BJ (cell line): Measurements from ENCODE around the gene USP13. TPM values are rescaled to one million over a fixed set of nuclear protein-coding genes. Genes with fewer than 3 reads are reported as not detected.

Experiments
- CTCF ChIA-PET: fragments of 350-600 bp; formaldehyde crosslinking; extraction: SDS; loops from one replicate; lab custom pipeline; 2021; ENCODE audit warnings: antibody characterized with exemption, inconsistent platforms; lab: Yijun Ruan, JAX
- POLR2A ChIA-PET: fragments of 300-600 bp; sonication (Branson Sonifier 250); formaldehyde crosslinking; extraction: SDS; loops from one replicate; lab custom pipeline; 2021; ENCODE audit warnings: antibody characterized with exemption; lab: Charles Lee
- DNase-seq: peaks from one replicate; pipeline ENCODE4 v3.0.0-alpha.2; 2011; ENCODE audit warnings: low read depth
- H3K27me3 ChIP-seq: 2 replicates; pipeline ENCODE4 v1.6.0; 2011; ENCODE audit warnings: low read length; ENCODE audit not compliant: control insufficient read depth, insufficient read depth
- H3K36me3 ChIP-seq: 2 replicates; pipeline ENCODE4 v1.5.1; 2011; ENCODE audit warnings: low read length; ENCODE audit not compliant: control insufficient read depth, insufficient read depth
- H3K4me3 ChIP-seq: 2 replicates; pipeline ENCODE4 v1.5.1; 2011; ENCODE audit warnings: low read depth, mild to moderate bottlenecking, control low read depth, low read length
- polyA plus RNA-seq: library from polyadenylated mRNA; depleted of rRNA; stranded (reverse); fragments of >200 nt; gene quantifications from 2 replicates; pipeline ENCODE4 v1.2.3, GENCODE V29; 2011
- TF ChIP-seq, protein P1 (sequence below): IDR thresholded peaks from 2 replicates; pipeline ENCODE4 v1.5.1; 2011; ENCODE audit warnings: low read depth, mild to moderate bottlenecking, control low read depth, inconsistent platforms, low read length, moderate library complexity; ENCODE audit not compliant: insufficient read depth

Gene USP13
- polyA plus RNA-seq, 1 experiment = 10.5 TPM

DNA sequence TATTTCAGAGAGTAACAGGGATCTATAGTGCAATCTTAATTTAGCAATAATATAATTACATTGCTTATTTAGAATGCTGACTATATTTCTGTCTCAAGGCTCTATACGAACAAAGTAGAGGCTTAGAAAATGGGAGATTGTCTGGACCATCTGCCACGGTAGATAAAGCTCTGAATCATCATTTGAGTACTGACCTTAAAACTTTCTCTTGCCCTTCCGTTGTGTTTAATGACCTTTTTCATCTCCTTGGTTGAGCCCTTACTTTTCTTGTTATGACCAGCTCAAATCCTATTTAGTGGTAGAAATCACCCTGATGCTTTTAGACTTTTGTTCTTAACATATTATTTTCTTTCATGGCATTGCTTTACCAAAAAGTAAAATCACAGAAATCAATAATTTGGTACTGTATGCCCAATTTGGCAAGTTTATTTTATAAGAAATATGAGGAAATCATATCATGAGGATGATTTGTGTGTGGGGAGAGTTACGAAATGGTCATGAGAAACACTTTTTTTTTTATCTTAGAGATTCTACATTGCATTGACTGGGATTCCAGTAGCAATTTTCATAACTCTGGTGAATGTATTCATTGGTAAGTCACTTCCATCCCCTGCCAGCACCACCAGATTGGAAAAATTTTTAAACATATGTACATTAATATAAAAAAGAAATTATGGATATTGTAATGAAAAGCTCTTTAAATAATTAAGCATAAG is 37.2 kb upstream of the USP13 start:
- H3K36me3 ChIP-seq = no peaks in the 10 kb centered on the region; the same call in 1 of the 2 replicates
- no peak for DNase-seq
- POLR2A ChIA-PET = no interaction called here
- H3K4me3 ChIP-seq = no peak overlapping the region
- TF ChIP-seq, protein P1, sequence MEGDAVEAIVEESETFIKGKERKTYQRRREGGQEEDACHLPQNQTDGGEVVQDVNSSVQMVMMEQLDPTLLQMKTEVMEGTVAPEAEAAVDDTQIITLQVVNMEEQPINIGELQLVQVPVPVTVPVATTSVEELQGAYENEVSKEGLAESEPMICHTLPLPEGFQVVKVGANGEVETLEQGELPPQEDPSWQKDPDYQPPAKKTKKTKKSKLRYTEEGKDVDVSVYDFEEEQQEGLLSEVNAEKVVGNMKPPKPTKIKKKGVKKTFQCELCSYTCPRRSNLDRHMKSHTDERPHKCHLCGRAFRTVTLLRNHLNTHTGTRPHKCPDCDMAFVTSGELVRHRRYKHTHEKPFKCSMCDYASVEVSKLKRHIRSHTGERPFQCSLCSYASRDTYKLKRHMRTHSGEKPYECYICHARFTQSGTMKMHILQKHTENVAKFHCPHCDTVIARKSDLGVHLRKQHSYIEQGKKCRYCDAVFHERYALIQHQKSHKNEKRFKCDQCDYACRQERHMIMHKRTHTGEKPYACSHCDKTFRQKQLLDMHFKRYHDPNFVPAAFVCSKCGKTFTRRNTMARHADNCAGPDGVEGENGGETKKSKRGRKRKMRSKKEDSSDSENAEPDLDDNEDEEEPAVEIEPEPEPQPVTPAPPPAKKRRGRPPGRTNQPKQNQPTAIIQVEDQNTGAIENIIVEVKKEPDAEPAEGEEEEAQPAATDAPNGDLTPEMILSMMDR = no peak
- CTCF ChIA-PET = no interaction called here
- no peaks in the 10 kb centered on the region for H3K27me3 ChIP-seq

DNA sequence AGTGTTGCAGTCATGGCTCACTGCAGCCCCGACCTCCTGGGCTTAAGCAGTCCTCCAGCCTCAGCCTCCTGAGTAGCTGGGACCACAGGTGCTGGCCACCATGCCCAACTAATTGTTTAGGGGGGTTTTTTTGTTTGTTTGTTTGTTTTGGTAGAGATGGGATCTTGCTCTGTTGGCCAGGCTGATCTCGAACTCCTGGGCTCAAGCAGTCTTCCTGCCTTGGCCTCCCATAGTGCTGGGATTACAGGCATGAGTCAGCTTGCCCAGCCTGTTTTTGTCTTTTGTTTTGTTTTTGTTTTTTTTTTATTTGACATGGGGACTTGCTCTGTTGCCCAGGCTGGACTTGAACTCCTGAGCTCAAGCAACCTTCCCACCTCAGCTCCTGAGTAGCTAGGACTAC is 30.8 kb upstream of the USP13 start:
- POLR2A ChIA-PET = no interaction called here
- no peak for DNase-seq
- Histone ChIP-seq H3K27me3 (no peaks in the 10 kb centered on the region), H3K36me3 (peaks cover 2% of the 10 kb centered on the region), H3K4me3 (no peak overlapping the region)
- CTCF ChIA-PET = no interaction called here
- TF ChIP-seq, protein P1 = no peak

DNA sequence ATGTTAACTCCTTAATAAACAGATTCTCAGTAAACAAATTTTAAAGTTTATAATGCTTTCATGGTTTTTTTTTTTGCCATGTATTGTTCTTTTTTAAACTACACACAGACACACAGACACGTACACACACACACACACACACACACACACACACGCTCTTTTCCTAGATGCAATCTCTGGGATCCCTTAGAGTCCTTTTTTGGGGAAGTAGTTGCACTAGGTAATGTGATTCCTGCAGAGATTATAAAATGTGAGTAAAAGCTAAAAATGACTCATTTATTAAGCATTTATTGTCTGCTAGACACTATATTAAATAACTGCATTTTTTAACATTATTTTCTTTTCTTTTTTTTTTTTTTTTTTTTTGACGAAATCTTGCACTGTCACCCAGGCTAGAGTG is 28.4 kb upstream of the USP13 start:
- H3K4me3 ChIP-seq = no peak overlapping the region
- H3K27me3 ChIP-seq = no peaks in the 10 kb centered on the region
- DNase-seq = no peak
- H3K36me3 ChIP-seq = peaks cover 2% of the 10 kb centered on the region; the same call in 1 of the 2 replicates
- ChIA-PET CTCF (no interaction called here), POLR2A (no interaction called here)
- TF ChIP-seq, protein P1 = no peak

DNA sequence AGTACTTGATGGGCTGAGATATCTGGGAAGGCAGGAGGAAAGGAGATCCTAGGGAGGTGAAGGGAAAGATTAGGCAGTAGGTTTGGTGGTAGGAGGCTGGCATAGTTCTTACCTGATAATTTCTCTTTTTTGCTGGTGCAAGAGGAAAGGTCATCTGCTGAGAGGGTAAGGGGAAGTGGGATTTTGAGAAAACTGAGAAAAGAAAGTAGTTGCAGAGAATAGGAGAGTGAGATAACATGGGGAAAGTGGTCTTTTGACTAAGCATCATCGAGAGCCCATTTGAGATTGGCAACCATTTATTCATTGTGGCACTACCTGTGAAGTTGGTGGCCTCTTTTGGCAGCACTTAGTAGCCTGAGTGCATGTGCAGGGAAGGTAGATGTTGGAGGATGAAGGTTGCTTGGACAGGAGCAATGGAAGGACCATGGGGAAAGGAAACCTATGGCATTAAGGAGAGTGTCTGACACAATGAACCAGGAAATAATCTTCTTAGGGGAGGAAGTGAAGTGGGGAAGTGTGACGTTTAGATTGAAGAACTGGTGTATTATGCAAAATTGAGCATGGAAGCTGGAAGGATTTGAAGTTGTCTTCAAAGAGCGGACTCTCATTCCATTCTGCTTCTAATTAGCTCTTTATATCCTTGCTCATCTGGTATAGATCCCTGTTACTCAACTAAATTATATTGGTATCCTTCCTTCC is 21.9 kb upstream of the USP13 start:
- Histone ChIP-seq H3K36me3 (no peaks in the 10 kb centered on the region), H3K4me3 (no peak overlapping the region), H3K27me3 (no peaks in the 10 kb centered on the region)
- CTCF ChIA-PET = interaction anchor here (1.1 kb wide), 1 partner anchor 18 kb away, joined by 4 read pairs; no protein-coding TSS in a partner anchor
- TF ChIP-seq, protein P1 = no peak
- DNase-seq = no peak
- POLR2A ChIA-PET = no interaction called here

DNA sequence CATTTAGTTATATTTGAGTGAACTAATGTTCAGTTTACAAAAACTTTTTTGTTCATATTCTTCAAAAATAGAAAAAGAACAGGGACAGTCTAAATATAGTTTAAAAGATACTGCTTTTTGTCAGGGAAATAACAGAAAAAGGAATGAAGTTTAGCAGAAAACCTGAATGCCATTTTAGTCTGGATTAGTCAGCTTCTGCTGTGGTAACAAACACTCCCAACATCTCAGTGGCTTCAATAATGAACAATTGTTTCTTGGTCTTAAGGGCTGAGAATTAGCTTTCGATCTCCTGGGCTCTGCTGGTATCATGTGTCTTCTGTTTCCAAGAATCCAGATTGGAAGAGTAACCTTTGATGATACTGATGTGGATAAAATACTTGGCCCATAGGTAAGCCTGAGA is 12.4 kb upstream of the USP13 start:
- H3K36me3 ChIP-seq = no peaks in the 10 kb centered on the region
- H3K4me3 ChIP-seq = no peak overlapping the region
- no peaks in the 10 kb centered on the region for H3K27me3 ChIP-seq
- TF ChIP-seq, protein P1 = no peak
- ChIA-PET POLR2A (no interaction called here), CTCF (no interaction called here)
- DNase-seq = no peak
